GM12878 (cell line): ENCODE data around the gene RIPK3. TPM values are rescaled to one million over a fixed set of nuclear protein-coding genes. Genes with fewer than 3 reads are reported as not detected.
A peak's percentile ranks its signal among the peaks of the same experiment; 100 is the strongest.
"Not testable (repeated sequence)": the region's sequence is repeated elsewhere in the genome, so short reads cannot be mapped to it uniquely, and the experiment has no call there.

Experiments
- ATAC-seq: fragments of 200-7000 bp; cut with Tn5 transposase; 3 replicates; pipeline ENCODE4 v1.9.1; 2020; ENCODE audit warnings: mild to moderate bottlenecking, moderate library complexity
- BruUV-seq: library from RNA; stranded (reverse); fragments of 400-500 nt; replicated peaks from 2 replicates; lab custom pipeline; 2021; lab: Mats Ljungman, UMichigan
- CTCF ChIA-PET: fragments of 300-600 bp; sonication (Branson Sonifier 250); formaldehyde crosslinking; extraction: SDS; loops from one replicate; lab custom pipeline; 2021; ENCODE audit warnings: inconsistent platforms; lab: Yijun Ruan, JAX
- POLR2A ChIA-PET: fragments of 350-600 bp; formaldehyde crosslinking; extraction: SDS; loops from one replicate; lab custom pipeline; 2021; ENCODE audit warnings: inconsistent platforms; lab: Charles Lee
- RAD21 ChIA-PET: fragments of 300-600 bp; sonication (Branson Sonifier 250); formaldehyde crosslinking; loops from one replicate; lab custom pipeline; 2023; ENCODE audit warnings: antibody characterized with exemption; ENCODE audit not compliant: unreplicated experiment; lab: Charles Lee
- SMC1A ChIA-PET: fragments of 300-600 bp; sonication (Branson Sonifier 250); formaldehyde crosslinking; loops from one replicate; lab custom pipeline; 2023; ENCODE audit not compliant: unreplicated experiment, uncharacterized antibody; lab: Charles Lee
- DNase-seq: peaks from one replicate; pipeline ENCODE4 v3.0.0-alpha.2; 2011; ENCODE audit warnings: low read depth, low spot score
- FAIRE-seq: peaks from 3 replicates; lab custom pipeline; 2011; peaks lifted over from hg19 to GRCh38; lab: Jason Lieb, UNC
- H2AFZ ChIP-seq: 2 replicates; pipeline ENCODE4 v1.6.0; 2011; ENCODE audit warnings: low read depth, low read length, control low read depth; ENCODE audit not compliant: control insufficient read depth
- H3K27ac ChIP-seq: 2 replicates; pipeline ENCODE4 v1.5.1; 2011; ENCODE audit warnings: control low read depth; ENCODE audit not compliant: control insufficient read depth, insufficient read depth
- H3K27me3 ChIP-seq, 2 experiments: replicated peaks in 1 of 2; 2 replicates each; pipeline versions ENCODE4 v1.6.0 to v1.6.1; 2011; ENCODE audit warnings: low read length in 1 of 2; ENCODE audit not compliant: control insufficient read depth in 2 of 2, insufficient read depth in 2 of 2
- H3K36me3 ChIP-seq, 2 experiments: 2 replicates each; pipeline ENCODE4 v1.5.1; 2011; ENCODE audit warnings: low read length in 1 of 2; ENCODE audit not compliant: control insufficient read depth in 2 of 2, insufficient read depth in 2 of 2
- H3K4me1 ChIP-seq: 2 replicates; pipeline ENCODE4 v1.6.1; 2011; ENCODE audit warnings: mild to moderate bottlenecking, low read length, moderate library complexity, mixed read lengths; ENCODE audit not compliant: control insufficient read depth, insufficient read depth
- H3K4me2 ChIP-seq: 2 replicates; pipeline ENCODE4 v1.6.0; 2011; ENCODE audit warnings: control low read depth; ENCODE audit not compliant: control insufficient read depth, insufficient read depth
- H3K4me3 ChIP-seq: fragments of 200-600 bp; sonication (generic); 2 replicates; pipeline ENCODE4 v1.5.1; 2016
- H3K79me2 ChIP-seq: 2 replicates; pipeline ENCODE4 v1.6.0; 2011; ENCODE audit warnings: low read length; ENCODE audit not compliant: control insufficient read depth, insufficient read depth
- H3K9ac ChIP-seq: 2 replicates; pipeline ENCODE4 v1.8.0; 2011; ENCODE audit warnings: low read length, control low read depth, mixed read lengths; ENCODE audit not compliant: control insufficient read depth, insufficient read depth
- H3K9me3 ChIP-seq: replicated peaks from 3 replicates; pipeline ENCODE4 v1.5.1; 2011; ENCODE audit warnings: mild to moderate bottlenecking, low read length; ENCODE audit not compliant: control insufficient read depth, insufficient read depth
- H4K20me1 ChIP-seq: 2 replicates; pipeline ENCODE4 v1.6.0; 2011; ENCODE audit not compliant: control insufficient read depth, insufficient read depth
- ATF3 ChIP-seq: IDR thresholded peaks from 2 replicates; pipeline ENCODE4 v1.6.1; 2011; ENCODE audit warnings: low read depth, mild to moderate bottlenecking, low read length, moderate library complexity, borderline replicate concordance; ENCODE audit errors: extremely low read depth
- CBFB ChIP-seq: IDR thresholded peaks from 2 replicates; pipeline ENCODE4 v1.6.1; 2016; ENCODE audit warnings: antibody characterized with exemption, low read depth
- CHD4 ChIP-seq: fragments of 200-600 bp; sonication (generic); IDR thresholded peaks from 2 replicates; pipeline ENCODE4 v1.6.1; 2016; ENCODE audit warnings: mild to moderate bottlenecking
- HDGF ChIP-seq: fragments of 450-650 bp; IDR thresholded peaks from 2 replicates; pipeline ENCODE4 v1.6.1; 2016; ENCODE audit warnings: antibody characterized with exemption
- NFIC ChIP-seq: IDR thresholded peaks from 2 replicates; pipeline ENCODE4 v1.6.1; 2012; ENCODE audit warnings: low read depth, mild to moderate bottlenecking, inconsistent platforms, low read length, moderate library complexity
- RB1 ChIP-seq: fragments of 450-650 bp; formaldehyde crosslinking; IDR thresholded peaks from 2 replicates; pipeline ENCODE4 v1.6.1; 2017; ENCODE audit warnings: mild to moderate bottlenecking, borderline replicate concordance
- RUNX3 ChIP-seq: IDR thresholded peaks from 2 replicates; pipeline ENCODE4 v1.6.1; 2012; ENCODE audit warnings: low read length, inconsistent platforms
- SMC3 ChIP-seq: IDR thresholded peaks from 2 replicates; pipeline ENCODE4 v1.6.1; 2011; ENCODE audit warnings: low read length, improper control_type of control experiment, borderline replicate concordance
- TARDBP ChIP-seq: IDR thresholded peaks from 2 replicates; pipeline ENCODE4 v1.6.1; 2016; ENCODE audit warnings: borderline replicate concordance
- TCF3 ChIP-seq: IDR thresholded peaks from 2 replicates; pipeline ENCODE4 v1.6.1; 2012; ENCODE audit warnings: low read depth, mild to moderate bottlenecking, low read length, borderline replicate concordance; ENCODE audit not compliant: insufficient read depth
- ZNF217 ChIP-seq: fragments of 450-650 bp; IDR thresholded peaks from 2 replicates; pipeline ENCODE4 v1.6.1; 2017; ENCODE audit warnings: antibody characterized with exemption, mild to moderate bottlenecking
- WGBS: methylation state at CpG from one replicate; pipeline ENCODE4 v1.1.6; 2016; ENCODE audit warnings: low lambda C conversion rate; ENCODE audit not compliant: insufficient replicate concordance, insufficient coverage; ENCODE audit errors: missing lambda C conversion rate; 5-methylcytosine and 5-hydroxymethylcytosine counted together
- in situ Hi-C: fragments of 300-500 bp; cut with MboI; formaldehyde crosslinking; loops from 9 replicates; pipeline ENCODE4 v1.14.3; 2018; ENCODE audit warnings: mixed read lengths
- intact Hi-C: fragments of 100-400 bp; cut with micrococcal nuclease; formaldehyde crosslinking; loops from one replicate; pipeline ENCODE4 v1.14.2; 2022; ENCODE audit not compliant: unreplicated experiment
- polyA plus RNA-seq, 11 experiments: library from polyadenylated mRNA; depleted of rRNA in 4 of 11; unstranded in 6 of 11; stranded (reverse) in 5 of 11; fragments of >200 nt; fragmentation: Nextera tagmentation in 4 of 11; fragmentation: Illumina TruSeq in 1 of 11; extraction: Ambion mirVana in 4 of 11; extraction: Trizol in 1 of 11; gene quantifications; 1 replicate in 1 of 11; 2 replicates in 10 of 11; pipeline versions ENCODE4 v1.2.1 to v1.2.3, GENCODE V29; 2011 to 2016; ENCODE audit warnings: inconsistent platforms in 2 of 11, missing spikeins in 2 of 11, low read depth in 1 of 11
- total RNA-seq, 4 experiments: library from RNA; depleted of rRNA in 3 of 4; stranded (reverse); fragments of >200 nt in 3 of 4; fragmentation: Illumina TruSeq in 1 of 4; extraction: Trizol in 1 of 4; gene quantifications; 2 replicates each; pipeline versions ENCODE4 v1.2.1 to v1.2.3, GENCODE V29; 2013 to 2021
- TF ChIP-seq, protein P1 (sequence below): fragments of 450-650 bp; conservative IDR thresholded peaks from 2 replicates; pipeline ENCODE4 v1.6.1; 2017; ENCODE audit warnings: mild to moderate bottlenecking, moderate library complexity

Gene RIPK3
- total and polyA plus RNA-seq, 10 of the 15 experiments (the other 5 are each of a cell fraction or from before 2014, with no cell fraction given): 2.0 to 13.6 (median 8.1) TPM

GRCh38 chr14:24355009-24355408 is 15.2 kb upstream of the RIPK3 start (continued):
- TF ChIP-seq HDGF: no peak

- POLR2A ChIA-PET, H3K4me1 ChIP-seq, H2AFZ ChIP-seq, RAD21 ChIA-PET, BruUV-seq, H3K36me3 ChIP-seq, H3K27me3 ChIP-seq, intact Hi-C loops, H3K4me3 ChIP-seq, H3K27ac ChIP-seq, H3K9ac ChIP-seq, H3K79me2 ChIP-seq, H3K9me3 ChIP-seq, H4K20me1 ChIP-seq, ATAC-seq, in situ Hi-C loops, DNase-seq, H3K4me2 ChIP-seq, SMC1A ChIA-PET, FAIRE-seq, CTCF ChIA-PET: not testable (repeated sequence)
- WGBS: 54% methylated on average over 3 of the region's 3 CpGs
Measured at GRCh38 chr14:24354482-24354825, 14.7 kb upstream of the RIPK3 start.

DNA sequence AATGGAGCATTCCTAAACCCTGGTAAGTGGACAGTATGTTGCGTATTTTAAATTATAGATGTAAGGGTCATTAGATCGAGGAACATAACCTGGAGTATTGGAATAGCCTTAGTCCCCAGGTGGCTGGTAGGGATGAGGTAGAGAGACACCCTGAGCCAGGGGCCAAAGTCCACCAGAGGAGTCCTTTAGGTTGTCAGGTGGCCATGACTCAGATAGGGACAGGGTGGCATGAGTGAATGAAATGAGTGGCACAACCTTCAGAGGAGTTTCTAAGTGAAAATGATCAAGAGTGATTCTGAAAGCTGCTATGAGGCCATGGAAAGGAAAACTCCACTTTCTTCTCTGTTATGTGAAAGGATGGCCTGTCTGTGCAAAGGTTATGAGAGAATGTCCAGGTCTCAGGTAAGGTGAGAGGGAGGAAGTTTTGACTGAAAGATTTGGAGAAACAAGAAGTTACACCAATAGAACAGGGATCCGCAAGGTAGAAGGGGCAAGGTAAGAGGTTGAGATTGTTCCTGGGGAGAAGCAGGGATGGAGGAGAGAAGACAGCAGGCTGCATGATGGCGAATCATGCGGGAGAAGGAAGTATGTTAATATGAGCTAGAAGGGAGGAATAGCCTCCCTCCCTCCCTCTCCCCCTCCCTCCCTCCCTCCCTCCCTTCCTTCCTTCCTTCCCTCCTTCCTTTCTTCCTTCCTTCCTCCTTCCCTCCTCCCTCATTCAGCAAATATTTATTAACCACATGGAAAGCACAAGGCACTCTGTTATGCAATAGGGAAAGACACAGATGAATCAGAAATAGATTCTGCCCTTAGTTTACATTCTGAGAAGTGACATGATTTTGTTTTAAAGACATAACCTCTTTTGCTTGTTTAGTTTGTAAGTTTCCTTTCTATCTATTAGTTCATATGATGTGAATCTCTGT is 14.0 kb upstream of the RIPK3 start:
- no TSS peak for BruUV-seq
- intact Hi-C loops (no loop called here), in situ Hi-C loops (no loop called here)
- Histone ChIP-seq H2AFZ (no peak overlapping the region), H3K9me3 (no peaks in the 10 kb centered on the region), H3K27me3 (peaks cover 1 to 4% of the 10 kb centered on the region in 2 experiments; a peak in 3 of 4 replicates), H3K27ac (no peak overlapping the region), H3K4me3 (no peak overlapping the region), H4K20me1 (no peaks in the 10 kb centered on the region), H3K4me1 (no peaks in the 10 kb centered on the region), H3K9ac (no peak overlapping the region), H3K4me2 (no peak overlapping the region), H3K79me2 (no peaks in the 10 kb centered on the region), H3K36me3 (no peaks in the 10 kb centered on the region)
- ChIA-PET RAD21 (no interaction called here), POLR2A (no interaction called here), SMC1A (no interaction called here), CTCF (interaction anchor here (2.5 kb wide), 1 partner anchor 20 kb away, joined by 10 read pairs; no protein-coding TSS in a partner anchor)
- FAIRE-seq: no peak
- ATAC-seq: peak; percentile 71
- 52% methylated on average over 5 of the region's 5 CpGs for WGBS
- no peak for DNase-seq
- TF ChIP-seq TARDBP (no peak), RUNX3 (no peak), CHD4 (no peak), TCF3 (no peak), NFIC (no peak), RB1 (no peak), CBFB (no peak), SMC3 (no peak), ZNF217 (no peak), ATF3 (no peak)
- TF ChIP-seq, protein P1, sequence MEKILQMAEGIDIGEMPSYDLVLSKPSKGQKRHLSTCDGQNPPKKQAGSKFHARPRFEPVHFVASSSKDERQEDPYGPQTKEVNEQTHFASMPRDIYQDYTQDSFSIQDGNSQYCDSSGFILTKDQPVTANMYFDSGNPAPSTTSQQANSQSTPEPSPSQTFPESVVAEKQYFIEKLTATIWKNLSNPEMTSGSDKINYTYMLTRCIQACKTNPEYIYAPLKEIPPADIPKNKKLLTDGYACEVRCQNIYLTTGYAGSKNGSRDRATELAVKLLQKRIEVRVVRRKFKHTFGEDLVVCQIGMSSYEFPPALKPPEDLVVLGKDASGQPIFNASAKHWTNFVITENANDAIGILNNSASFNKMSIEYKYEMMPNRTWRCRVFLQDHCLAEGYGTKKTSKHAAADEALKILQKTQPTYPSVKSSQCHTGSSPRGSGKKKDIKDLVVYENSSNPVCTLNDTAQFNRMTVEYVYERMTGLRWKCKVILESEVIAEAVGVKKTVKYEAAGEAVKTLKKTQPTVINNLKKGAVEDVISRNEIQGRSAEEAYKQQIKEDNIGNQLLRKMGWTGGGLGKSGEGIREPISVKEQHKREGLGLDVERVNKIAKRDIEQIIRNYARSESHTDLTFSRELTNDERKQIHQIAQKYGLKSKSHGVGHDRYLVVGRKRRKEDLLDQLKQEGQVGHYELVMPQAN: no peak
